Measurements from ENCODE around the gene SYT6.

GRCh38 chr1:114176366-114176765 is 22.7 kb upstream of the SYT6 start:
- no peak for TF ChIP-seq POLR2A (IDR thresholded peaks at IDR 0.05; ENCODE audit: low read depth, low read length)
- no peak for TF ChIP-seq SPI1 (IDR thresholded peaks at IDR 0.05; ENCODE audit: low read depth, low read length)
- TF ChIP-seq POLR2AphosphoS5 (IDR thresholded peaks at IDR 0.05; ENCODE audit: low read depth, low read length) = no peak
